ENCODE results near the gene IGFBP6.

The IGFBP6 gene

DNA sequence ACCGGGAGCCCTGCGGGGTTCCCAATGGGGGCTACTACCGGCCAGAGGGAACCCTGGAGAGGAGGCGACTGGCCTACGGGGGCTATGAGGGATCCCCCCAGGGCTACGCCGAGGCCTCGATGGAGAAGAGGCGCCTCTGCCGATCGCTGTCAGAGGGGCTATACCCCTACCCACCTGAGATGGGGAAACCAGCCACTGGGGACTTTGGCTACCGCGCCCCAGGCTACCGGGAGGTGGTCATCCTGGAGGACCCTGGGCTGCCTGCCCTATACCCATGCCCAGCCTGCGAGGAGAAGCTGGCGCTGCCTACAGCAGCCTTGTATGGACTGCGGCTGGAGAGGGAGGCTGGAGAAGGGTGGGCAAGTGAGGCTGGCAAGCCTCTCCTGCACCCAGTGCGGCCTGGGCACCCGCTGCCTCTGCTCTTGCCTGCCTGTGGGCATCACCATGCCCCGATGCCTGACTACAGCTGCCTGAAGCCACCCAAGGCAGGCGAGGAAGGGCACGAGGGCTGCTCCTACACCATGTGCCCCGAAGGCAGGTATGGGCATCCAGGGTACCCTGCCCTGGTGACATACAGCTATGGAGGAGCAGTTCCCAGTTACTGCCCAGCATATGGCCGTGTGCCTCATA lies 37.9 kb upstream of the IGFBP6 start:
- no peak for DNase-seq

DNA sequence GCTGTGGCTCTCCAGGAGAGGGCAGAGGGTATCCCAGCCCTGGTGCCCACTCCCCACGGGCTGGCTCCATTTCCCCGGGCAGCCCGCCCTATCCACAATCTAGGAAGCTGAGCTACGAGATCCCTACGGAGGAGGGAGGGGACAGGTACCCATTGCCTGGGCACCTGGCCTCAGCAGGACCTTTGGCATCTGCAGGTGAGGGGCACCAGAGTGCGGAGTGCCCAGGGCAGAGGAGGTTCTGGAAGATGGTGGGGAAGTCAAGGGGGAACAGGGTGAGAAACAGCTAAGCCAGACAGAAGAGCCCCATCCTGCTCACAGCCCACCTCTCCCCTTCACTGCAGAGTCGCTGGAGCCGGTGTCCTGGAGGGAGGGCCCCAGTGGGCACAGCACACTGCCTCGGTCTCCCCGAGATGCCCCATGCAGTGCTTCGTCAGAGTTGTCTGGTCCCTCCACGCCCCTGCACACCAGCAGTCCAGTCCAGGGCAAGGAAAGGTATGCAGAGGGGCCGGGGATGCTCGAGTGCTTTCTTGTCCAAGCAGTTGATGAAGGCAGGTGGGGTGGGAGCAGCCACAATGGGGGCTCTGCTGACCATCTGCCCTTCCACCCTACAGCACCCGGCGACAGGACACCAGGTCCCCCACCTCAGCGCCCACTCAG lies 37.3 kb upstream of the IGFBP6 start:
- no peak for DNase-seq

DNA sequence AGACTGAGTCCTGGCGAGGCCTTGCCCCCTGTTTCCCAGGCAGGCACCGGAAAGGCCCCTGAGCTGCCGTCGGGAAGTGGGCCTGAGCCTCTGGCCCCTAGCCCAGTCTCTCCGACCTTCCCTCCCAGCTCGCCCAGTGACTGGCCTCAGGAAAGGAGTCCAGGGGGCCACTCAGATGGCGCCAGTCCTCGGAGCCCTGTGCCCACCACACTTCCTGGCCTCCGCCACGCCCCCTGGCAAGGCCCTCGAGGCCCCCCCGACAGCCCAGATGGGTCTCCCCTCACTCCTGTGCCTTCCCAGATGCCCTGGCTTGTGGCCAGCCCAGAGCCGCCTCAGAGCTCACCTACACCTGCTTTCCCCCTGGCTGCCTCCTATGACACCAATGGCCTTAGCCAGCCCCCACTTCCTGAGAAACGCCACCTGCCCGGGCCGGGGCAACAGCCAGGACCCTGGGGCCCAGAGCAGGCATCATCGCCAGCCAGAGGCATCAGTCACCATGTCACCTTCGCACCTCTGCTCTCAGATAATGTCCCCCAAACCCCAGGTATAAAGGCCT lies 36.7 kb upstream of the IGFBP6 start:
- DNase-seq, result peak; percentile 80

DNA sequence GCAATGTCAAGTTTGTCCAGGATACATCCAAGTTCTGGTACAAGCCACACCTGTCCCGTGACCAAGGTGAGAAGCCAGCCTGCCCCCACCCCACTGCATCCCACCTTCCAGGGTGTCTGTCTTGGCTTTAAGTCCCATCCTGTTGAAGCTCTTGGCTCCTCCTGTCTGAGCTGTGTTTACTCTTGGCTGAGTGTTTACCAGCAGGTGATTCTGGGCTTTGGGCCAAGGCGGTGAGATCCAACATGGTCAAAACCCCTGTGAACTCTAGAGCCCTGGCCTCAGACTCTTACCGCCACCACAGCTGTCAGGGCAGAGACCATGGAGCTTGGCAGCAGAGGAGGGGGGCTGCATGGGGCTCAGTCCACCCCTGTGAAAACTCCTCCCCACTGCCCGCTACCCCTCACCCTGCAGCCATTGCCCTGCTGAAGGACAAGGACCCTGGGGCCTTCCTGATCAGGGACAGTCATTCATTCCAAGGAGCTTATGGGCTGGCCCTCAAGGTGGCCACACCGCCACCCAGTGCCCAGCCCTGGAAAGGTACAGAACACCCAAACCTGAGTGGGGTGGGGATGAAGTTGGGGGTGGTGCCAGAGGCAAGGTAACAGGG lies 36.0 kb upstream of the IGFBP6 start:
- DNase-seq, result peak; percentile 84

DNA sequence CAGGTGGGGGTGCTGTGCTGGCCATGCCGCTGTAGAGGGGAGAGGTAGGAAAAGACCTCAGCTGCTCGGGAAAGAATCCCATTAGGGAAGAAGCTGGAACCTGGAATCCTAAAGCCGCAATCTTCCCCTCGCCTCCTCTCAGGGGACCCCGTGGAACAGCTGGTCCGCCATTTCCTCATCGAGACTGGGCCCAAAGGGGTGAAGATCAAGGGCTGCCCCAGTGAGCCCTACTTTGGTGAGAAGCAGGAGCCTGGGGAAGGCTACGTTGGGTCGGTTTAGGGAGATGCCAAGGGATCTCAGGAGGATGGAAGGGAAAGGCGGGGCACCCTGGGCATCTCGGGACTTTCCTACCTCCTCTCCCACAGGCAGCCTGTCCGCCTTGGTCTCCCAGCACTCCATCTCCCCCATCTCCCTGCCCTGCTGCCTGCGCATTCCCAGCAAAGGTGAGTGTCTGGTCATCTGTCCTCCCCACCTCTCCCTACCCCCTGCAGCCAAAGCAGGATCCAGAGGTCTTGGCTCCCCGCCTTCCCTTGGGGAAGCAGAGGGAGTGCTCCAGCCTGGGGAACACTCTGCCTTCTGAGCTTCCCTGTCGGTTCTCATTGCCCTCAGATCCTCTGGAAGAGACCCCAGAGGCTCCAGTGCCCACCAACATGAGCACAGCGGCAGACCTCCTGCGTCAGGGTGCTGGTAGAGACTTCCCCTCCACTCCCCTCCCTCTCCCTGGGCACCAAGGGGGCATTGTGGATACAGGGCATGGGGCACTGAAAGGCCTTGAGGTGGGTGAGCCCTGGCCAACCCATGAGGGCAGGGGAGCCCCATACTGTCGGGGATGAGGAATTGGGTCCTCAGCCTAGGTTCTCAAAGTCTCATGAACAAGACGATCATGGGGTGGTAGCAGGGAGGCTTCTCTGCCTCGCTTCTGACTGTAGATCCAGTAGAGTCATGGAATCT lies 35.2 kb upstream of the IGFBP6 start:
- peak; percentile 48 for DNase-seq

DNA sequence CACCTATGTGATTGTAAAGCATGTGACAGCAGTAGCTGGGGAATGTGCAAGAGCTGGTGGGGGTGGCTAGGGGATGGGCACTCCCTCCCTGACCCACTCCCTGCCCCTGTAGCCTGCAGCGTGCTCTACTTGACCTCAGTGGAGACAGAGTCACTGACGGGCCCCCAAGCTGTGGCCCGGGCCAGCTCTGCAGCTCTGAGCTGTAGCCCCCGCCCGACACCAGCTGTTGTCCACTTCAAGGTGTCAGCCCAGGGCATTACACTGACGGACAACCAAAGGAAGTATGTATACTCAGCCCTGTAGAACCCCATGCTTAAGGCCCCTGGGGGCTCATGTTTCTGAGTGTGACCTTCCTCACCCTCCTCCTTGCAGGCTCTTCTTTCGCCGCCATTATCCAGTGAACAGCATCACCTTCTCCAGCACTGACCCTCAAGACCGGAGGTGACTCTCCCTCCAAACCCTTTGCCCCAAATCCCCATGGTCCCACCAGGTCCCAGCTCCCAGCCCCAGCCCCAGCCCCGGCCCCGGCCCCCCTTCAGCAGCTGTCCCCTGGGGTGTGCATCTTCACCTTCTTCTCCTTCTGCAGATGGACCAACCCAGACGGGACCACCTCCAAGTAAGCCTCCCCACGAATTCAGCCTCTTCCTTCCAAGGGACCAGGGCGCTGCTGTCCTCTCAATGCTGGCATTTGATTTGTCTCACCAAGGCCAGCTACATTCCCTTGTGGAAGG lies 34.3 kb upstream of the IGFBP6 start:
- DNase-seq, result no peak

DNA sequence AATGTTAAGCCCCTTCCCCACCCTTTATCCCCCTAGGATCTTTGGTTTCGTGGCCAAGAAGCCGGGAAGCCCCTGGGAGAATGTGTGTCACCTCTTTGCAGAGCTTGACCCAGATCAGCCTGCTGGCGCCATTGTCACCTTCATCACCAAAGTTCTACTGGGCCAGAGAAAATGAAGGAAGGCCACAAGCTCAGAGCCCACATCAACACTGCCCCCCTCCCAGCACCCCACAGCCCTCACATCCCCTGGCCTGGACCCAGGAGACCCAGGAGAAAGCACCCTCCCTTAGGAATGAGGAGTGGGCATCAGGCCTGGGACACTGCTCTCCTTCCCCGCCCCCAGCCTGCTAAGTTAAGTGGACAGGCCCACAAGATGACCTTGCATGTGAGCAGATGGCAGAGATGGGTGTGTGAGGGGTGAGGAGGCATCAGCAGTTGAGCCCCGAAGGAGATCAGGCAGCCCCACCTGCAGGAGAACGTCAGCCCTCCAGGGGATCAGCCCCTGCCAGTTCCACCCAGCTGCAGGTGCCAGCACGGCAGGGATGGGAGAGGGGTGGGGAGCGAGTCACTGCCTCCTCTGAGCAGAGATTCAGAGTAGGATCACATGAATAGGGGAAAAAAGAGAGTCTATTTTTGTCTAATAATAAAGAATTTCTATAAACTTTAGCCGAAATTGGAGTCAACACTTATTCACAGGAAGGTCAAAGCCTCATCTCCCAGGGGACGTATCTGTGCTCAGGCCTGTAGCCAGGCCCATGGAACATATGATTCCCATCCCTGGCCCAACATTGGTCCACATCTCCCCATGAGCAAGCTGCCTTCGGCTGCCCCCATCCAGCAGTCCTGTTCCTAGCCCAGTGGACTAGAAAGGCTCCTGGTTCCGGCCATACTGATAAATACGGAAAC lies 33.5 kb upstream of the IGFBP6 start:
- peak; percentile 60 for DNase-seq

DNA sequence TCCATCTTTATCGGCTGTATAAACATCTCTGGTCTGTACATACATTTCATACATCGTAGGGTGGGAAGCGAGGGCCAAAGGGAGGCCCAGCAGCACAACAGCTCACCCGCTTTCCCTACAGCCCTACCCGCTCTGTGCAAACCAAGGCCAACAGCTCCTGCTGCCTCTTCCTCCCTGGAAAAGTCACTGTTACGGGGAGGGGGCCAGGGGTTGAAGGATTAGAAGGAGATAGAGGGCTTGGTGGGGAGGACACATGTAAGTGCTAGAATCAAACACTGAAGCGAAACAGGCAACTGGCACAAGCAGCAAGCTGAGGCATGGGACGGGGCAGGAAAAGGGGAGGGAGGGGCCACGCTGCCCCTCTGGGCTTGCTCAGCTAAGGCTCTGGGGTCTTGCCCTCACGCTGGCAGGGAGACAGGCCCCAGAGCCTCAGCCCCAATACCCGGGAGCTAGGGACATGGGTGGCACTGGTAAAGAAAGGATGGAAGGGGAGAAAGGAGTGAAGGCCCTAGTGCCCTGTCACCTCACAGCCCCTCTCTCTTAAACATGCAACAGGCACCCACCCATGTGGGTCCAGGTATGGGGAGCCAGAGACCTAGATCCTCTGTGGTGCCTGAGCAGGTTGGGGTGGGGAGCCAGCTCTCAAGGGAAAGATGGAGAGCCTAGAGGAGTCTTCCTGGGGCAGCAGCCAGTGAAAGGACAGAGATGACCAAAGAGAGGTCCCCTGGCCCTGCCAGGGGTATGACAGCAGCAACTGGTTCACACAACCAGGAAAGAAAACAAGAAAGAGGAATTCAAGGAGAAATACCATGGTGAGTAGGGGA lies 32.6 kb upstream of the IGFBP6 start:
- DNase-seq, result no peak

DNA sequence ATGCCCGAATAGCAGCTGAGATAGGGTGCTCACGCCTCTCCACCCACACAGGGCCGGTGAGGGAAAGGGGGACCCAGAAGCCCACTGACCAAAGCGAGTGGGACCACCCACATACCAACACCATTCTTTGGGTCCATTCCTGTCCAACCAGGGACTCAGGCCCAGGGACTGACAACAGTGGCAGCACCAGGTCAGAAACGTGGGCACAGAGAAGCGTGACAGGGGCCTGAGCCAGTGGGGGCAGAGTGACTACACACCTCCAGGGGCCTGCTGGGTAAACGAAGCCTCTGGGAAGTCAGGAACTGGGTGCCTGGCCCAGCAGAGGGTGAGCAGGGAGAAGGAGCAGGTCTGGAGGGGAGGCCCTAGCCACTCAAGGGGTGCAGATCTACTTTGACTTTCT lies 32.0 kb upstream of the IGFBP6 start:
- no peak for DNase-seq

DNA sequence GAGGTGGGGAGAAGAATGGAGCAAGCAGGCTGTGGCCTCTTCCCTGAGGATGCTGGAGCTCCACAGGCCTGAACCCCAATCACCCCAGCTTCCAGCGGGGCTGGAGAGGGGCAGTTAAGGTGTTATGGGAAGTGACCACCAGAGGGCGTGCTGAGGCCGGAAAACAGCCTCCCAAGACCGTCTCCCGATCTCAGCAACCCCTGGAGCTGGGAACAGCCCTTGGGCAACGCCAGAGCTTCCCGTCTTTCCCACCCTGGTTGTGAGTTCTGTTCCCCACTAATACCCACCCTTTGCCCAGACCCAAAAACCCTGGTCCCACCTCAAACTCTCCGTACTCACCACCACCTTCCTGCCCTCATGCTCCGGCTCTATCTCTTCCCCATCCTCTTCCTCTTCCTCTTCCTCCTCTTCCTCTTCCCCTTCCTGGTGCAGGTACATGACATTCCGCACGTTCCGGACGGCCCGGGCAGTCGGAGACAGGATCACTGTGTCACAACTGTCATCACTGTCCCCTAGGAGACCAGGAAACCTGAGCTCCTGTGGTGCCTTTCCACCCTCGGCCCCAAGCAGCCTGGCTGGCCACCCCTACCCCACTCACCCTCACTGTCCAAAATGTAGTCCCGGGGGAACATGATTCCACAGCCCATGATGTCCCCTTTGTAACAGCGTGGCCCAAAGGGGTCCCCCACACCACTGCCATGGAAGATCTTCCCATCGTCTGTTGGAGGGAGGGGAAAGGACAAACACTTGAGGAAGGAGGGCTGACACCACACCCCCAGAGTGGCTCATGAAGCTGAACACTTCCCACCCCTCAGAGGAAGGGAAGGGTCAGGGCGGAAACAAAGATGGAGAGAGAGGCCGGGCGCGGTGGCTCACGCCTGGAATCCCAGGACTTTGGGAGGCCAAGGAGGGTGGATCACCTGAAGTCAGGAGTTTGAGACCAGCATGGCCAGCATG lies 31.2 kb upstream of the IGFBP6 start:
- DNase-seq, result peak; percentile 68

DNA sequence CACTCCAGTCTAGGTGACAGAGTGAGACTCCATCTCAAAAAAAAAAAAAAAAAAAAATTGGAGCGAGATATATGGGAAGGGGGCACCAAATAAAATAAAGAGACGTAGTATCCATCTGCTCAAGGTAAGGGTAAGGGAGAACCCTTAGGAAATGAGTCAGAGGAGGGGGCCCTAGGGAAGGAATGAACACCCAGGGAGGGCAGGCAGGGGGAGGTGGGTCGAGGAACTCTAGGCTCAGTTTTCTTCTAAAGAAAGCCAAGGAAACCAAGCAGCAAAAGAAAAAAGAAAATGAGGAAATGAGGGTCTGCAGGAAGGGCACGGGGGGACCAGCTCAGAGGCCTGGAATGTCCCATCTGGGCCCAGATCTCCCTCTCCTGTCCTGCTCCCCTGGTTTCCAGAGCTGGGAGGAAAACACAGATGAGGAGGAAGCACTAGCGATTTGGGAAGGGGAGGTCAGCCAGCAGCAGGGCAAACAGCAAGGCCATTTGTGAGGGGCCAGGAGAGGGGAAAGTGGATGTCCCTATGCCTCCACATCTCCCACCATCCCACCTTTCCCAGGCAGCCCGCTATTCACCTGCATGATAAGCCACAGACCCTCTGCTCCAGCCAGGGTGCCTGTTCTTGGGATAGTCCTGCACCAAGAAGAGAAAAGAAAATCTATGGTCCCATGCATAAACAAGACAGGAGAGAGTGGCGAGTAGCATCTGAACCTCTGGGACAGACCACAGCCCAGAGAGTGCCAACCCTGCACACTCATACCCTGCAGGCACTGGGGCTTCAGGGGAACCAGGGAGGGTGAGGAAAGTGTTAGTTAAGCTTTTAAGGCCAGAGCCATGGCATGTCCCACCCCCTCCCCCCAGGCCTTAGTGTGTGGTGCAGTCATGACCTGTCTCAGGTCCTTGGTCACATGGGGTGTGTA lies 30.1 kb upstream of the IGFBP6 start:
- DNase-seq, result no peak

DNA sequence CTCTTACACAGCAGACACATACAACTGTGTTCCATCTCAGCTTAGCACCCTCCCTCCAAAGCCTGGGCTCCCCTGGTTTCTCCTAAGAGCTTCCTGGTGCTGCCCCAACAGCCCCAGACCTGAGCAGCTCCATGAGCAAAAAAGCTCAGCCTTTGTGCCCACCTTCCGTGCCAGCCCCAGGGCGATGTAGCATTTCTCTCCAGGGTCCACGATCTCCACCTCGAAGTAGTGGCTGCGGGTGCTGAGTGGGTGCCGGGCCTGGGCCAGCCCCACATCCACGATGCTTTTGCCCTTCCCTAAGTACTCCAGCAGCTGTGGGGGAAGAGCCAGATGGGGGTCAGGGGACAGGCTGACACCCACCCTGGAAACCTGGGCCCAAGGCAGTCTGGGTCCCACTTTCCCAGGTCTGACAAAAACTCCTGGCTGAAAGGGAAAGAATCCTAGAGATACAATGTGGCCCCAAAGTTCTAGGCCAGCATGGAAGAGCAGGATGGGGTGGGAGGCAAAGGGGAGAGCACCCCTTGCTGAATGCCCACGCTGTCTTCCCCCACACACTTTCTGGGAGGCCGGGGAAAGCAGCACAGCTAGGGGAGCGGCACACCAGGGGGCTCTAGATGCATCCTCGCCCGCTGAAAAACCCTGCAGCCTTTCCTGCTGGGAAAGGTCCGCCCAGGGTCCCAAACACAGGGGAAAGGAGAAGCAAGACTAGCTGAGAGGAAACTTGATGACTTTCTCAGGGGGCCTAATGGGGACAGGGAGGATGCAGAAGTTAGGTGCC lies 29.3 kb upstream of the IGFBP6 start:
- no peak for DNase-seq

DNA sequence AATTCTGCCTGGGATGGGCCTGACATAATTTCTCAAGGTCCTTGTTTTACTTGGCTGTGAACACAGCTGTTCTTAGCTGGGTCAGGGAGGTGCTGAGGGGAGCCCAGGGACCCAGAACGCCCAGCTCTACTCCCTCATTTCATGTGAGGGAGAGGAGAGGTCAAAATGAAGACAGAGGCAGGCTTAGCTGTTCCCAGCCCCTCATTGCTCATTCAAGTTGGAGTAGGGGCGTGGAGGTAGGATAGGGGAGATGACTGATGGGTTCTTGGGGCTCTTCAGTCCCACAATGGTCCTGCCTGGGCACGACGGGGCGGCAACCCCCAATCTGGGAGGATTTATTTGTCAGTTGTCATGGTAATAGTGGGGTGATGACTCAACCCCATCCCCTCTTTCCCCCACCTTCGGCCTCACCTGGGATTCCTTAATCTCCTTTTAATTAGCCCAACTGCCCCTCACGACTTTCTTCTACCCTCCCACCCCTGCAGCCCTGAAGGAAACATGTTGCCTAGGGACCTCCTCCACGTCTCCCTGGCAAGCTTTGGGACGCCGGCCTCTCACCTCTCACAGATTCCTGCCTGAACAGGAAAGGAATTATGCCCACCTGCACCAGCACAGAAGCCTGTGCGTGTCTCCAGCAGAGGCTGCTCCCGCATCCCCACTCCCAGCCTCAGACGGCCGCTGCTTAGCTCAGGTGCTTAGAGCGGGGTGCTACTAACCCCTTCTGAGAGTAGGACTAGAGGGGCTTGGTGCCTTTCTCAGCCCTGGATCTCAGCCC lies 28.5 kb upstream of the IGFBP6 start:
- DNase-seq, result no peak

DNA sequence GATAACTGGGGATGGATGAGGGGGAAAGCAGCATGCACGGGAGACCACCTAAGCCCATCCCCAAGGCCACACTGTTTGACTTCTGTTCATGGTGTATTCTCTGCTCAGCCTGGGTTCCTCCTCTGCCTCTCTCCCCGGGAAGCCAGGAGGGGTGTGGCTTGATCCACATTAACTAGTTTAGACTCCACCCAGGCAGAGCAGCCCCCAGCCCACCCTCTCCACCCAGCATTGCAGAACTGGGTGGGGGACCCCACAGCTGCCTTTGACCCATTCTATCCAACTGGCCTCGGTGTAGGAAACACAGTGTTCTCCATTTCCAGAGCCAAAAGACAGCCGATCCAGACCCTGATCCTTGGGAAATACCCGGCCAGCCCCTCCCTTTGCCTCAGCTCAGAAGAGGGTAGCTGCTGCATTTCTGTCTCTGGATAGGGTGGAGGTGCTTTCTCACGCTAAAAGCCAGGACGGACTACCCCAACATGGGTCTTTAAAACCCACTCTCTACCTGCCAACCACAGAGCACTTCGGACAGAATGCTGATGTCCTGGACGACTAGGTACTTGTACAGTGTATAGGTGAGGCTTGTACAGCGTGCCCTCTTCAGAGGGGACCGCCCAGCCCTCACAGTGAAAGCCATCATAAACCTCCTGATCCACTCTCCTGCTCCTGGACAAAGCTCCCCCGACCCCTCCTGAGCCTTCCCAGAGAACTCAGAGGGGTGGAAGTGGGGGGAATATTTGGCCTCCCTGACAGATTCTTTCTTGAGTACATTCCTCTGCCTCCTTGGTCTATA lies 27.7 kb upstream of the IGFBP6 start:
- no peak for DNase-seq

DNA sequence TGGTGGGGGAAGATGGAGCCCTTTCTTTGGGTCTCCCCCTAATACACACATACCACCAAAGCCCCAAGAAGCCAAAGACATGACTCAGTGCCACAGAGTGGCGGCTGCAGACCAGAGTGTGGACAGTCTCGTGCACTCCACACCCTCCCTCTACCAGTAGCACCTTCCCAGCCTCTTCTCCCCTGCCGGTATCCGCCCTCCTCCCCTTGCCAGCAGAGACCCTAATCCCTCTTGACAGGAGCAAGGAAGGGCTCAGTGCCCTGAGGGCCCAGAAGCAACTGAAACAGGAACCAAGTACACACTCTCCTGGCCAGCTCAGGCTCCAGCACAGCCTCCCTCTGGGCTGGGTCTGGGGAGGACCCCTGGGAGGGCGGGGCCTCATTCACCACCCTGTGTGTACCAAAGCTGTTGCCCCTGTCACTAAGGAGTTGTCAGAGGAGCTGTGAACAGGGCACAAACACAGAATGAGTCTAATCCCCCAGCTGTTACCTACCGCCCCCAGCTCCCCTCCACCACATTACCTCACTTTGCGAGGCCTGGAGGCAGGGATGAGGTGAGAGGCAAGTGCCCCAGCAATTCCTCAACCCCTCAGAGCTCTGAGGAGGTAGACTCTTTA lies 26.5 kb upstream of the IGFBP6 start:
- no peak for DNase-seq

Measured in NCI-H2171 treated with DMSO at 0.1 percent for 48 hours (cell line).